T-helper 2 cell treated with Interferon-gamma antibody and Interleukin-4, amounts not matched to agents 100 ng/mL and 5 ng/mL, for 36 hours (primary cell): ENCODE data around the gene CORO2A. TPM values are rescaled to one million over a fixed set of nuclear protein-coding genes. Genes with fewer than 3 reads are reported as not detected.

Experiments
- intact Hi-C: fragments of 100-400 bp; cut with micrococcal nuclease; formaldehyde crosslinking; loops from one replicate; pipeline ENCODE4 v1.15.1; 2023
- total RNA-seq: library from RNA; stranded (reverse); gene quantifications from 2 replicates; pipeline ENCODE4 v1.2.3, GENCODE V29; 2022

CORO2A gene
- 3.2 TPM in 2 replicates for total RNA-seq

GRCh38 chr9:98192503-98193335, at the start of gene CORO2A:
TSS of gene CORO2A (minus strand) at chr9:98192637. CDS start at chr9:98157660, 34,977 bp downstream.
- intact Hi-C loops: loop anchor here (1.0 to 5.0 kb wide), 4 partner anchors 63 to 118 kb away; partner anchors contain the start of genes TBC1D2 and TRIM14

GRCh38 chr9:98241357-98242300, 49.2 kb upstream of the CORO2A start:
- intact Hi-C loops: no loop called here

- intact Hi-C loops: no loop called here
These were observed 48.0 kb upstream of the CORO2A start for GRCh38 chr9:98240475-98240874.

- intact Hi-C loops: no loop called here
These were observed 44.6 kb upstream of the CORO2A start for GRCh38 chr9:98236901-98237487.

GRCh38 chr9:98235126-98235525, 42.7 kb upstream of the CORO2A start:
- intact Hi-C loops: no loop called here

- intact Hi-C loops: no loop called here
These were observed 41.9 kb upstream of the CORO2A start for GRCh38 chr9:98234245-98234825.

- intact Hi-C loops: no loop called here
These were observed 40.5 kb upstream of the CORO2A start for GRCh38 chr9:98232926-98233325.

- intact Hi-C loops: no loop called here
These were observed 39.5 kb upstream of the CORO2A start for GRCh38 chr9:98231770-98232478.

- intact Hi-C loops: no loop called here
These were observed 38.4 kb upstream of the CORO2A start for GRCh38 chr9:98230789-98231188.

GRCh38 chr9:98230304-98230703, 37.9 kb upstream of the CORO2A start:
- intact Hi-C loops: no loop called here

- intact Hi-C loops: no loop called here
These were observed 37.2 kb upstream of the CORO2A start for GRCh38 chr9:98229620-98230019.

GRCh38 chr9:98229090-98229395, 36.6 kb upstream of the CORO2A start:
- intact Hi-C loops: no loop called here

GRCh38 chr9:98228392-98229089, 36.1 kb upstream of the CORO2A start:
- intact Hi-C loops: no loop called here

- intact Hi-C loops: no loop called here
These were observed 35.4 kb upstream of the CORO2A start for GRCh38 chr9:98227883-98228282.

GRCh38 chr9:98226957-98227356, 34.5 kb upstream of the CORO2A start:
- intact Hi-C loops: no loop called here

GRCh38 chr9:98226516-98226915, 34.1 kb upstream of the CORO2A start:
- intact Hi-C loops: no loop called here

GRCh38 chr9:98225015-98225442, 32.6 kb upstream of the CORO2A start:
- intact Hi-C loops: no loop called here

GRCh38 chr9:98222885-98223691, 30.7 kb upstream of the CORO2A start:
- intact Hi-C loops: no loop called here

GRCh38 chr9:98220911-98221310, 28.5 kb upstream of the CORO2A start:
- intact Hi-C loops: no loop called here
